Medulla oblongata (tissue), 1 donor: ENCODE measurements around the gene DPF3.

ENCODE experiments used
- DNase-seq: peaks from one replicate; pipeline ENCODE4 v3.0.0-alpha.2; 2015; ENCODE audit errors: extremely low spot score

The DPF3 gene

DNA sequence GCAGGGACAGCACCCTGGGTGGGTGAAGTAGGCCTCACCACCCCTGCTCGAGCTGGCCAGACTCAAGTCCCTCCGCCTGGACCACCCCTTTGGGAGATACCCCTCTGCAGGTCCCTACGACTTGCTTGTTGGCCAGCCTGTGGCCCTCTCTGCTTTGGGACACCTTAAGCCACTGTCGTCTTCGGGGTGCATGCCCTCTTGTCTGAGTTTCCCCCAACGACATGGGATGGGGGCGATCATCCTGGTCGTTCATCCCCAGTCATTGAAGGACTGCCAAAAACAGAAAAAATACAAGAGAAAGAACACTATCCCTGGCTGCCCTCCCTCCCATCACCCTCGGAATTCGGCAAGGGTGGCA lies 151.1 kb downstream of the DPF3 start:
- no peak for DNase-seq

DNA sequence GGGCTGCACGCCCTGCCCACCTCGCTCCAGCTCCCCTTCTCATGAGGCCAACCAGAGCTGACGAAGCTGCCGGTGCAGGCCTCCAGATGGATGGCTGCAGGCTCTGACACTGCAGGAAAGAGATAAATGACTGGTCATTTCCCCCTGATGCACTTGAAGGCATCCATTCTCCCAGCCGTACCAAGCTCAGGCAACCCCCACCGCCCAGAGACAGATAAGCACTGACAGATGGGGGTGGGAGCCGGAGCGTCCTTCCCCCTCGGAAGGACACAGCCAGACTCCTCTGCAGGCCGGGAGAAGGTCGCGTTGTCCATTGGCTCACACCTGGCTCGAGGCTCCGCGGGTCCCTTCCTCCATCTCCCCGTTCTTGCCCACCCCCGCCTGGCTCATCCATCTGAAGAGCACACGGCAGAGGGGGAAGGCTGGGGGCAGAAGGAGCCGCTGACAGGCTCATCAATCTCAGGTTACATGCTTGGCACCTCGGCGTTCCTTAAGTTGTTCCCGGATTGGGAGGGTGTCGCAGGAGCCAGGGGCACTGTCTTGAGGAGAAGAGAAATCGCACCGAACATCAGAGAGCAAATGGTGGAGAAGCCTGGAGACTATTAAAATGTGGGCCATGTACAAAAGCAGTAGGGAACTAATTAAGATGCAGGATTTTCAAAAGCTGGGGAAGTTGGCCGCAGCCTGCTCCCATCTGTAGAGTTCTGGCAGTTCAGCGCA lies 151.6 kb downstream of the DPF3 start:
- DNase-seq: peak; percentile 34

DNA sequence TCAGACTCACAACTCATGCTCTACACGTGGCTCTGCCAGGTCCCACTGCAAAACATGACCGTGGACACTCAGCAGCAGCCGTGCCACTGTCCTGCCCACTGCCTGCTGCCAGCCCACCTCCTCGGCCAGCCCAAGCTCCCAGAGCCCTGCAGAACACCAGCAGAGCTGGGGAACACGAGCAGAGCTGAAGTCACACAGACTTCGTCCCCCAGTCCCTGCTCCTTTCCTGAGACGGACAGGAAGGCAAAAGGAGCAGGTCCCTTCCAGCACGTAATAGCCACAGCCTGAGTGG lies 152.1 kb downstream of the DPF3 start:
- DNase-seq: no peak

GRCh38 chr14:72740966-72741825 lies 152.7 kb downstream of the DPF3 start:
- no peak for DNase-seq

DNA sequence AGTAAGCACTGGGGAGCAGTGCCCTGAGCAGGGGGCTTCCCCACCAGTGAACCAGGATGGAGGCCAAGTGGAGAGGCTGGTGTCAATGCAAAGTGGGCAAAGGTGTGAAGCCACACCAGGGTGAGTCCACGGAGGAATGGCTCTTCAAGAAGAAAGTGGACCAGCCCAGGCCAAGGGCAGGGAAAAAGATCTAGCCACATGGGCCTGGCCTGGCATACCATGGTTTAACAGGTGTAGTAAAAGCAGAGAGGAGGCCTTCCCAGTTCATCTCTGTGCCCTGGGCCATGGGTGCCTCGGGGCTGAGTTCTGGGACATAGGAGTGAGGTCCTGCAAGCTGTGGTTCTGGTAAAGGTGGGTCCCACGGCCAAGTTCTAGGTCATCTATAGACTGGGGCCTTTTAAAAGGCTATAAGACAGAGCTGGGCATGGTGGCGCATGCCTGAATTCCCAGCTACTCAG lies 153.4 kb downstream of the DPF3 start:
- DNase-seq: no peak

- no peak for DNase-seq
Measured at GRCh38 chr14:72739446-72740405, 154.2 kb downstream of the DPF3 start.

DNA sequence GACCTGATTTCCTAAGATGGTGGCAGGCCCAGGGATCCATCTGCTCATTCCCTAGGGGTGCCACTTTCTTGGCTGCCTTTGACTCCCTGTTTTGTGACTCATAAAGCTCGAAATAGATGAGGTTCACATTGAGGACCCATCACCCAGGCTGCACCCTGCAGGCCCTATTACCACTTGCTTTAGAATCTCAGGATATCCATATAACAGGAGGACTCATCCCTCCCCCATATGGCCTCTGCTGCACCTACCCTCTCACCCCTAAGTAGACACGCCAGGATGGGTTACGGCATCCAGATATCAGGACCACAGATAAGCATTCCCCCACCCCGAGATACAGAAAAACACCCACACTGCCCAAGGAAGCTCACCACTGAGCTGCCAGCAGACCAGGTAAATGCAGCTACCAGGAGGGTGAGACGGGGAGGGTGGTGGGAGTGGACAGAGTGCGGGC lies 155.7 kb downstream of the DPF3 start:
- DNase-seq: no peak

GRCh38 chr14:72737560-72737943 lies 156.3 kb downstream of the DPF3 start:
- no peak for DNase-seq

GRCh38 chr14:72736786-72737559 lies 156.9 kb downstream of the DPF3 start:
- DNase-seq: peak; percentile 54

GRCh38 chr14:72736308-72736707 lies 157.6 kb downstream of the DPF3 start:
- no peak for DNase-seq

DNA sequence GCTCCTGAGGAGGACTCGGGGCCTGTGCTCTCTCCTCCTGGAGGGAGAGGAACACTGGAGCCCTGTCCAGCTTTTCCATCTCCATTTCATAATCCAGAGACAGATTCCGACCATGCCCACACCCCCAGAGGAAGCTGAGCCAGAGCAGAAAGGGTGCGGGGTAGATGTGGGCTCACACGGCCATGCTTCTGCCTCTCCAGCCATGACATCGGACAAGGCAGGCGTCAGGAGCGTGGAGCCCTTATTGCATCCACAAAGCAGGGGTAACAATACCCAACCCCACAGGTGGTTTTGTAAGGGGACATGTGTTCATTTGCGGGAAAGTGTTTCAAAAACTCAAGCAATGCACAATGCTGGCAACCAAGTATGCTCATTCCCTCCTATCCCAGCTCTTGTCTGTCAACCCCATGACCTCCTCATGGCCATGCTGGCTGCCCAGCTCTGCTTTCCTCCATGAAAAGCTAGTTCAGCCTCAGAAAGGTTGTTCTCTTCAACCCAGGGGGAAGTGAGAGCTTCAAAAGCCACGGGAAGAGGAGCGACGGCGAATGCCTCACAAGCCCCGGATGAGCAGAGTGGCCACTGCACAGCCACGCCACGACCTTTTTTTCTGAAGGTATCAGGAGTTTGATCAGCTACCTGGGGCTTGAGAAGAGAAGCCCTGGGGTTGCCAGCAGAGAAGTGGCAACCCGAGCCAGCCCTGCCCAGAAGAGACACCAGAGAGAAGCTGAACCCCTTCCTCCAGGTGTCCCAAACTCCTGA lies 161.7 kb downstream of the DPF3 start:
- DNase-seq: no peak

DNA sequence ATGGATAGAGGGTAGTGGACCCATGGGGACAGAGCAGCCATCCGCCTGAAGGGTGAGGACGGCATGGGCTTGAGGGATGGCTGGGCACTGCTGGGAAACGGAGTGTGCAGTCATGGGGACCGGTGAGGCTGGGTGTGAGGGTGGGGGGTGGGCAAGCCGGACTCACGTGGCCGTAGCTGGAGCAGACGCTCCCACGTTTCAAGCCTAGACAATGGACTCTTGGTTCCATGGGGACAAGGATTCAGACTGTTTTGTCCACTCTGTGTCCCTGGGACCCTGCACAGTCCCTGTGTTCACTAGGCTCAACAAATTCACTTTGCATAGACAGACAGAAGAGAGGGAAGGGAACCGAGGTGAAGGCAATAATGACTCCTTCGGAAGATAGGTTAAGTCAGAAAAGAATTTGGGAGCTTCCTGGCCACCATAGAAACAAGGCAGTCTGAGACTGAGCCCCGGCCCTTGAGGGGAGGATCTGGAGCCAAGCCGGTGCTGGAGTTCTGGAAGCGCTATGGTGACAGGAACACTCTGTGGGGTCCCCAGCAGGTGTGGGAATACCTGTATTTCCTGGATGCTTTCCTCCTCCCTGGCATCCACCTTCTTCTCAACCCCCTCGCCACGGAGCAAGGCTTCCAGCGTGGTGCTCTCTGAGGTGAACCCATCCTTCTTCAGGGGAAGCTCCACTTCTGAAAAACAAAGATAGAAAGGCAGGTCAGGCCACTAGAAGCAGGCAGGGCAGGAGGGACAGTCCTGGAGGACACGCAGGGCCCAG lies 162.5 kb downstream of the DPF3 start:
- DNase-seq: peak; percentile 68

GRCh38 chr14:72730468-72730867 lies 163.4 kb downstream of the DPF3 start:
- no peak for DNase-seq

DNA sequence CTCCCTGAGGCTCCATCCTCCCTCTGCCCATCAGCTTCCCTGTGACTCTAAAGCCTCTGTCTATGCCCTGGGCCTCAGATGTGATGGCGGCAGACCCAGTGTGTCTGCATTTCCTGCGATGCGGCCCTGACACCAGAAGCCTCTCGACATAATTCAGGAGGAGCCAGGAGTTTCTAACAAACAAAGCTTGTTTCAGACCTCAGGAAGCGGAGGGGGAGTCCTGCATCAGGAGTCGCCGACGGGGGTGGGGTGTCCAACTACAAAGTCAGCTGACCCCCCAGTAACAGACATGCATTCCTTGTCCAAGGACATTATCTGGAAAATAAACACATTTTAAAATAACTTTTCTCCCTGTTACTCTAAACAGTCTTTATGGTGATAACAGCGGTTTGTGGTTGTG lies 167.5 kb downstream of the DPF3 start:
- DNase-seq: no peak

GRCh38 chr14:72723858-72724530 lies 169.9 kb downstream of the DPF3 start:
- peak; percentile 53 for DNase-seq

GRCh38 chr14:72722201-72722785 lies 171.6 kb downstream of the DPF3 start:
- DNase-seq: no peak

GRCh38 chr14:72721083-72721482 lies 172.8 kb downstream of the DPF3 start:
- no peak for DNase-seq

DNA sequence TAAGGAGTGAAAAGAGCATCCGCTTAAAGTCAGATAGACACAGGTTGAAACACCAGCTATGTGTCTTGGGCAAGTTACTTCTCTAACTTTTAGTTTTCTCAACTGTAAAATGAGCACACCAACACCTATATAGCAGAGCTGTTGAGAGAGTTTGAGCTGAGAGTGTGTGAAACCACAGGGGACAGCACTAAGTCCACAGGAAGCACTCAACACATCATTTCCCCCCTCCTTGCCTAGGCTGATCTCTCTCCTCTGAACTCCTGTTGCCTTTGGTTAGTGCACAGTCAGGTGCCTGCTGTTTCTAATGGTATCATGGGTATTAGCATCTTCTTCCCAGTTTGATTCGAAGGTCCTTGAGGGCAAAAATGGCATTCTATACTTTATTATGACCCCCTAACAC lies 176.7 kb downstream of the DPF3 start:
- DNase-seq: no peak

DNA sequence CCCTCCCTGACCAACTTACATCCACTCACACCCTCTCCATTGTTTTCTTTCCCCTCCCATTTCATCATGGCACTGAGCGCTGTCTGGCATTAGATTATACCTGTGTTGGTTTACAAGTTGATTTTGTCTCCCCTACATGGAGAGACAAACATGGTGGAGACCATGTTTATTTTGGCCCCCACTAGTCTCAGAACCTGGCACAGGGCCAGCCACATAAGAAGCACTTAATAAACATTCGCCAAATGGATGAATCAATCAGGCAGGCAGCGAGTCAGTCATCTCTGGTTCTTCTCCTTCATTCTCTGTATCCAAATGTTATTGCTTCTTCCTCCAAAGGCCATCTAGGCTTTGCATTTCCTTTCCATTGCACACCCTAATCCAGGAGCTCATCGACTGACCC lies 177.4 kb downstream of the DPF3 start:
- DNase-seq: no peak
